CD1c-positive myeloid dendritic cell (primary cell): Measurements from ENCODE around the gene CECR2.

ENCODE experiments used
- DNase-seq: peaks from one replicate; pipeline ENCODE4 v3.0.0-alpha.2; 2016; ENCODE audit errors: extremely low spot score

The CECR2 gene

GRCh38 chr22:17606496-17606895, 237.2 kb downstream of the CECR2 start:
- no peak for DNase-seq
